ENCODE data around the gene C12orf56. TPM values are rescaled to one million over a fixed set of nuclear protein-coding genes. Genes with fewer than 3 reads are reported as not detected.

Gene C12orf56
- total and polyA plus RNA-seq, 2 donors (not counting 3 experiments of a cell fraction or from before 2014, with no cell fraction given) = 0.06 TPM; not detected in 1

- H3K9me1 ChIP-seq (replicated peaks; ENCODE audit: control insufficient read depth, extremely low read depth, insufficient read depth, low read length) = no peaks in the 10 kb centered on the region
- H3K27me3 ChIP-seq (ENCODE audit: control insufficient read depth in 2 of 2, insufficient read depth in 2 of 2, low read length in 2 of 2) = no peaks in the 10 kb centered on the region
- no peaks in the 10 kb centered on the region for H3K9me3 ChIP-seq (replicated peaks; ENCODE audit: control insufficient read depth, insufficient read depth, low read length)
- dilution Hi-C loops (cut with MboI; ENCODE audit: extremely low pct_ligation_motif_present, low sequenced_read_pairs) = no loop called here
- no peaks in the 10 kb centered on the region for H3K4me1 ChIP-seq (ENCODE audit: control insufficient read depth, extremely low read depth, insufficient read depth, low read length)
- H3K4me2 ChIP-seq (ENCODE audit: insufficient read depth, low read length) = no peak overlapping the region
- ChIA-PET CTCF (interaction anchor here (0.7 to 5.7 kb wide), 6 partner anchors 9 to 433 kb away, joined by 3 to 146 read pairs (median 11); partner anchors contain the start of gene SRGAP1), POLR2A (no interaction called here)
- no peak overlapping the region for H2AFZ ChIP-seq (ENCODE audit: low read depth, low read length)
- DNase-seq (ENCODE audit: low read depth, low spot score) (no peak), FAIRE-seq (no peak)
- H4K20me1 ChIP-seq (replicated peaks; ENCODE audit: control insufficient read depth, extremely low read depth, insufficient read depth, low read length) = no peaks in the 10 kb centered on the region
- no peak for TF ChIP-seq POLR2AphosphoS5 (IDR thresholded peaks at IDR 0.05; ENCODE audit: insufficient read depth, low read depth, low read length)
- no peak for TF ChIP-seq CTCF (IDR thresholded peaks at IDR 0.05; ENCODE audit: extremely low read depth in 1 of 2, insufficient read depth in 1 of 2, low read depth in 1 of 2, low read length in 2 of 2)
- no peak for TF ChIP-seq MYC (IDR thresholded peaks at IDR 0.05; ENCODE audit: low read depth, low read length)
- TF ChIP-seq GATA2 (IDR thresholded peaks at IDR 0.05; ENCODE audit: insufficient read depth, insufficient read length, low read depth, low read length) = no peak
- TF ChIP-seq FOS (IDR thresholded peaks at IDR 0.05; ENCODE audit: borderline replicate concordance, insufficient read depth, low read length) = no peak
- no peak for TF ChIP-seq EZH2 (IDR thresholded peaks at IDR 0.05; ENCODE audit: borderline replicate concordance, low read depth, low read length, severe bottlenecking)
- TF ChIP-seq POLR2A (IDR thresholded peaks at IDR 0.05; ENCODE audit: low read depth, low read length) = no peak
- no peak for TF ChIP-seq JUN (IDR thresholded peaks at IDR 0.05; ENCODE audit: borderline replicate concordance, insufficient read depth, insufficient read length, low read depth)
- TF ChIP-seq MAX (IDR thresholded peaks at IDR 0.05; ENCODE audit: insufficient read depth, insufficient read length) = no peak
- no peak overlapping the region for H3K4me3 ChIP-seq (replicated peaks in 1 of 3; ENCODE audit: insufficient read depth in 1 of 3, low read depth in 1 of 3, low read length in 3 of 3)
- BruUV-seq (replicated peaks) = no TSS peak
- intact Hi-C loops (cut with micrococcal nuclease) = loop anchor here (5.0 kb wide), 3 partner anchors 137 to 833 kb away; partner anchors contain the start of gene C12orf56
- no peaks in the 10 kb centered on the region for H3K36me3 ChIP-seq (ENCODE audit: control insufficient read depth in 2 of 2, extremely low read depth in 1 of 2, insufficient read depth in 2 of 2, low read length in 2 of 2)
- H3K9ac ChIP-seq (replicated peaks; ENCODE audit: extremely low read depth, insufficient read depth, low read length) = no peak overlapping the region
- no peak overlapping the region for H3K27ac ChIP-seq (ENCODE audit: insufficient read depth, low read depth, low read length)
- no peaks in the 10 kb centered on the region for H3K79me2 ChIP-seq (ENCODE audit: control insufficient read depth, insufficient read depth, low read length)
Measured at GRCh38 chr12:64255249-64255648, 135.3 kb downstream of the C12orf56 start.
